ENCODE results near the gene B3GNT9. TPM values are rescaled to one million over a fixed set of nuclear protein-coding genes. Genes with fewer than 3 reads are reported as not detected.

Gene B3GNT9
- total and polyA plus RNA-seq, 8 donors = 1.8 to 9.3 (median 3.6) TPM

- H3K36me3 ChIP-seq = no peaks in the 10 kb centered on the region
- H3K4me1 ChIP-seq = peaks cover 4 to 22% (median 12%) of the 10 kb centered on the region in 3 donors
- H3K9me3 ChIP-seq = no peaks in the 10 kb centered on the region
- no peak for FAIRE-seq
- no peaks in the 10 kb centered on the region for H3K27me3 ChIP-seq
- intact Hi-C loops (cut with DNase I) = loop anchor here in 1 of 3 donors (10.0 kb wide), 1 partner anchor 167 kb away; no protein-coding TSS in a partner anchor
- WGBS, 2 donors = 57 to 59% methylated on average over 2 of the region's 2 CpGs
- no peak for ATAC-seq
- TF ChIP-seq CTCF (IDR thresholded peaks at IDR 0.05) = no peak
- no peak overlapping the region for H3K27ac ChIP-seq
- DNase-seq = peak in 1 of 6 donors; percentile 44
- no peak overlapping the region for H3K4me3 ChIP-seq
Observed at GRCh38 chr16:67181346-67181745, 30.5 kb upstream of the B3GNT9 start.

- no peak for FAIRE-seq
- intact Hi-C loops (cut with DNase I) = loop anchor here in 1 of 3 donors (10.0 kb wide), 1 partner anchor 165 kb away; no protein-coding TSS in a partner anchor
- peaks cover 4 to 21% (median 7%) of the 10 kb centered on the region in 3 donors for H3K4me1 ChIP-seq
- no peak for TF ChIP-seq CTCF (IDR thresholded peaks at IDR 0.05)
- no peak overlapping the region for H3K4me3 ChIP-seq
- DNase-seq = peak in 2 of 6 donors; percentile 50 to 77
- no peaks in the 10 kb centered on the region for H3K9me3 ChIP-seq
- H3K36me3 ChIP-seq = no peaks in the 10 kb centered on the region
- 84 to 88% methylated on average over 16 of the region's 16 CpGs for WGBS, 2 donors
- H3K27me3 ChIP-seq = no peaks in the 10 kb centered on the region
- ATAC-seq = no peak
- H3K27ac ChIP-seq = no peak overlapping the region
Observed at GRCh38 chr16:67180166-67180565, 29.4 kb upstream of the B3GNT9 start.

- H3K27ac ChIP-seq = no peak overlapping the region
- H3K4me3 ChIP-seq = no peak overlapping the region
- H3K9me3 ChIP-seq = no peaks in the 10 kb centered on the region
- no peak for TF ChIP-seq CTCF (IDR thresholded peaks at IDR 0.05)
- H3K36me3 ChIP-seq = no peaks in the 10 kb centered on the region
- intact Hi-C loops (cut with DNase I) = loop anchor here in 1 of 3 donors (10.0 kb wide), 1 partner anchor 165 kb away; no protein-coding TSS in a partner anchor
- ATAC-seq (no peak), DNase-seq (peak in 2 of 6 donors; percentile 43 to 70), FAIRE-seq (no peak)
- peaks cover 0 to 15% (median 7%) of the 10 kb centered on the region in 3 donors for H3K4me1 ChIP-seq
- H3K27me3 ChIP-seq = no peaks in the 10 kb centered on the region
- 89 to 91% methylated on average over 13 of the region's 13 CpGs for WGBS, 2 donors
Observed at GRCh38 chr16:67179421-67180080, 28.8 kb upstream of the B3GNT9 start.

GRCh38 chr16:67177743-67178699 is 27.2 kb upstream of the B3GNT9 start:
- 2 to 3% methylated on average over 68 to 73 of the region's 73 CpGs for WGBS, 2 donors
- Histone ChIP-seq H3K27me3 (no peaks in the 10 kb centered on the region), H3K27ac (peak overlapping the region; percentile 82 to 91 (median 83)), H3K36me3 (no peaks in the 10 kb centered on the region), H3K4me1 (peaks cover 0 to 16% (median 4%) of the 10 kb centered on the region in 3 donors), H3K9me3 (no peaks in the 10 kb centered on the region), H3K4me3 (peak overlapping the region in 3 of 4 donors; percentile 34 to 61 (median 44))
- peak; percentile 83 to 99 (median 93) for DNase-seq
- intact Hi-C loops (cut with DNase I) = no loop called here
- ATAC-seq = peak; percentile 82 to 86 (median 83)
- TF ChIP-seq CTCF (IDR thresholded peaks at IDR 0.05) = no peak
- FAIRE-seq = no peak
